GM04504 (cell line): Measurements from ENCODE around the gene PCBP4.

Experiments used
- DNase-seq: peaks from one replicate; pipeline ENCODE4 v3.0.0-alpha.2; 2012; ENCODE audit warnings: low read depth

The PCBP4 gene

DNA sequence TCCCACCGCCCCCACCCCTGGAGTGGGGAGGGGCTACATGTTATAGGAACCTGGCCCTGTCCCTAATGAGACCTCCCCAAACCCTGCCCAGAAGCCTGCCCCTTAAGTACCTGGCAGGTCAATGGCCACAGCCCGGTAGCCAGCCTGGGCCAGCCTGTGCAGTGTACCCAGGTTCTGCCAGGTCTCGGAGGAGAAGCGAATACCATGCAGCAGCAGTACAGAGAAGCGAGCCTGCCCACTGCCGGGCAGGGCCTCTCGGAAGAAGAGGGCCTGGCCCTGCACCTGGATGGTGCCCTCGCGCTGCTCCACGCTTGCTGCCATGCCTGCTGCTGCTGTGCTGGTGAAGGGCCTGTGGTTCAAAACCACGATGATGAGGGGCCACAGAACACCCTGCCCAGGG, 4.1 kb upstream of the PCBP4 start:
- no peak for DNase-seq

DNA sequence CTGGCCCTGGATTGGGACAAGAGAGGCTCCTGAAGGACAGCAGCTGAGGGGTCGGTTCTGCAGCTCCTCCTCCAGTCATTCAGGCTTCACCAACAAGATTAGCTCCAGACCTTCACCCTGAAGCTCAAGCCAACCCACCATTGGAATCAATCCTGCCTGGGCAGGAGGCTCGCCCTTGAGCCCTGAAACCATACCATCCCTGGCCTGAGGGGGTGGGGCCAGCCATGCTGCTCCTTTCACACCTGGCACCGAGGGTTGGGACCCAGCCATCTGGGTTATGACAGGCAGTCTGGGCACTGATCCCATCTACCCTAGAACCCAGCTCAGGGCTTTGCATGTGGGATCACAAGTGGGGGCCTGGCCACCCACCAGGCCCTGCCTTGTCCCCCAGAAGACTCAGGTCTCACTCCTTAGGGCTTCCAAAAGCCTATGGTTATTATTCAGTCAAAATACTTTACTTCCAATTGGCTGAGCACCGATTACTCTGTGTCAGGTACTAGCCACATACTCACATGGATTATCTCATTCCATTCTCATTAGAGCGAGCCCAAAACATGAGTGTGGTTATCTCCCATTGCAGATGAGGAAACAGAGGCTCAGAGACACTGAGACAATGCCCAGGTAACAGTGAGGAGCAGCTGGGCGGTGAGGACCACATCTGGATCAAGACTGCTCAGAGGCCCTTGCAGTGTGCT, 3.5 kb upstream of the PCBP4 start:
- no peak for DNase-seq

DNA sequence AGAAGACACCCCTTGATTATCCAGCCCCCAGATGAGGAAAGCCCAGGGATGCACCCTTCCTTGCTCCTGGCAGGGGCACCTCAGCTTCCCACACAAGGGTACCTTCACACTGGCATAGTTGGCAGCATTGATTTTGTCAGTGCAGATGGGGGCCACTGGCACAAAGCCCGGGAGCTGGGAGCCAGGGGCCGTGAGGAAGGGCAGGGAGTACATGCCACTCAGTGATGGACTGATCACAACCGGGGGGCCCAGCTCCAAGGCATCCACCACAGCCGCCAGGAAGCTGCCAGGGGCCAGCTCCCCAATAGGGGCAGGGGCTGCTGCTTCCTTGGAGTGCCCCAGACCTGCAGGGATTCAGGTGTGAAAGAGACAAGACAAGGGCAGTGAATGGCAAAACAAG, 2.6 kb upstream of the PCBP4 start:
- DNase-seq = no peak

DNA sequence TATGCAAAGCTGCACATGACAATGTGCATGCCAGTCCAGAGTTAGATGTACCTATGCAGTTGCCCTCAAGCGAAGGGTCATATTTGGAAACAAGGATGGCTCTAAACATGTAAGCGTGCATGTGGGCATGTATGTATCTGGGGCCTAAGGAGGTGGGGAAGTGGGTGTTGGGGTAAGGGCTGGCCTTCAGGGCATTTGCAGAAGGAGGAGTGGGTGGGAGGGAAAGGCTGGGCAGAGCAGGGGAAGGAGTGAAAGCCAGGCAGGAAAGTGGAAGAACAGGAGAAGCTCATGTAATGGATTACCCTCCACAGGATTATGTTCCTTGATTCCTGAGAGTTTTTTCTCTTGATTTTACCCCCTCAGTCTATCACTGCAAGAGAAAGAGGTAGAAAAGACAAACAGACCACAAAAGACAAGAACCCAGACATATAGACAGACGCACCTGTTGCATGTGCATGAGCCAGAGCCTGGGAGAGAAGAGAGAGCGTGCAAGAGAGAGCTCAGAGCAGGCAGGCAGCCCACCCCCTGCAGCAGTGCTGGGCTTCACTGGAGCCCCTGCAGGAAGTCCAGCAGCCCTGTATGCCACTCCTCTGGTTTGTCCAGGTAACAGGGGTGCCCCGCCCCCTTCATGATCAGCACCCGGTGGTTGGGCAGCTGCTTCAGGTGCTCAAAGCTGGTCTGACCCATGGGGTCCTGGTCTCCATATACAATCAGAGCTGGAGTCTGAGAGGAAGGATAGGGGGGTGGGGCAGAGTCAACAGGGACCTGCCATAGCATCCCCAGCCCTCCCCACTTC, 1.8 kb upstream of the PCBP4 start:
- DNase-seq = no peak

DNA sequence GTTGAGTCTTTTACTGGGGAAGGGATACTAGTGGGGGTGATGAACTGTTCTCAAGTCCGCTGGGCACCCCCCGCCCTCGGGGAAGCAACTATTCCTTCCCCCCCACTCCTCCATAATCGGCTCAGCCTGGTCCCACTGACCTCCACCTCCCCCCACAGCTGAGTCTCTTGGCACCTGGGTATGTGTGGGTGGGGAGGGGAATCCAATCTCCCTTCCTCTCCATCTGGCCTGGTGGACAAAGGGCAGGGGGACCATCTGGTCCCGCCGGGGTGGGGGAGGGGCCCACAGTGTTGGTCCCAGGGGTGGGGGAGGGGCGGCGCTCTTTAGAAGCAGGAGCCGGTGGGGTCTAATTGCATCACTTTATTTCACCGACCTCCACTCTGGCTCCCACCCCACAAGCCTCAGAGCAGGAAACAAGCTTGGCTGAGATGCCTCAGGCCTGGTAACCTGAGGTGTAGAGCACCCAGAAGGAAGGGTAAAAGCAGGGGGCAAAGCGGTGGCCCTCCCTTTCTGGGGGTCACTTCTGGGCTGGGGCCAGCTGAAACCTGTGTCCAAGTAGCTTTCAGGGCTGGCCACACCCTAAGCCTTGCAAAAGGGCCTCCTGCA, 1.0 kb upstream of the PCBP4 start:
- DNase-seq = no peak

DNA sequence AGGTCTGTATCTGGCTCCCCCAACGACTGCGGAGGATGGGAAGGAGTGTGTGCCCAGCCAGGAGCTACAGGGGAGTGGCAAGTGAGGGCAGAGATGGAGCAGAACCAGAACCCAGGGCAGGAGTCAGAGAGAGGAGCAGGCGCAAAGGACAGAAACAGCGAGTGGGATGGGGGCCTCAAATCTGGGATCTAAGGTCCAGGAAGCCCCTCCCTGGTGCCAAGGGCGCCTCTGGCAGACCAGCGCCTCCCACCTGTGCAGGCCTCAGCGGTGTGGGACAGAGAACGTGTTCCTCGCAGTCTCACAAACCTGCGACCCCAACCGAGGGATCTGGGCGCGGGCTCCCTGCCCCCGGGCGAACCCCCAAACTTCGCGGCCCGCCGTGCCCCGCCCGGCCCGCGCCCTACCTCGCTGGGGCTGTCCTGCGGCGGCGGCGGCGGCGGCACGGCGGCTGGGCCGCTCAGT, 301 bp downstream of the PCBP4 start:
- DNase-seq = no peak

DNA sequence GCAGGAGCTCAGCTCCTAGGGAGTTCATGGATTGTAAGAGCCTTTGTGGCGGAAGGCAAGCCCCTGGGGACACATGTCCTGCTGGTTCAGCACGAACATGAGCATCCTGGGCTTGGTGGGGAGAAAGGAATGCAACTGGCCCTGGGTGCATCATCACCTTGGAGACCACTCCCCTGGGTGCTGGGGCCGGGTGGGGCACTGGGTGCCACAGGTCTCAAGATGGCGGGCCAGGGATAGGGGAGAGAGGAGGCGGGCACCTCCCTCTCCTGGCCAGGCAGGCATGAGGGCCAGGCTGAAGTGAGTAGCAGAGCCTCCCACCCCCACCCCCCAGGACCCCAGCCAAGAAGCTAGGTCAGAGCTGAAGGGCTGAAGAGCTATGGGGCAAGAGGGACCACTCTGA, 768 bp downstream of the PCBP4 start:
- no peak for DNase-seq

DNA sequence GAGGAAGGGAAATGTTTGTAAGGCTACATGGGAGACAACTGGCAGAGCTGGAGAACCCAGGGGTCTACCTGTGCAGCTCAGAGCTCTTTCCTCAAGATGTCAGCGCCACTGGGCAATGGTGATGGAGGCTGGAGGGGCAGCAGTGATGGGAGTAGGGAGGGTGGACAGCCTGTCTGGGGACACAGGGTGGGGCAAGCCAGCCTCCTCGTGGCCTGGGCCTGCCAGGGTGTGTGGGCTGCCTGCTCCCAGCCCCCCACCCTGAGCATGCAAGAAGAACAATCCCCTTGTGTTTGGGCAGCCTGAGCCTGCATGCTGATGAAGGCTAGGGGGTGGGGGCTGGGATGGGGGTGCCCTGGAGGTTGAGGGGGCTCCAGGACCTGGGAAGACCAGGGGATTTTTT, 1.2 kb downstream of the PCBP4 start:
- DNase-seq = no peak

DNA sequence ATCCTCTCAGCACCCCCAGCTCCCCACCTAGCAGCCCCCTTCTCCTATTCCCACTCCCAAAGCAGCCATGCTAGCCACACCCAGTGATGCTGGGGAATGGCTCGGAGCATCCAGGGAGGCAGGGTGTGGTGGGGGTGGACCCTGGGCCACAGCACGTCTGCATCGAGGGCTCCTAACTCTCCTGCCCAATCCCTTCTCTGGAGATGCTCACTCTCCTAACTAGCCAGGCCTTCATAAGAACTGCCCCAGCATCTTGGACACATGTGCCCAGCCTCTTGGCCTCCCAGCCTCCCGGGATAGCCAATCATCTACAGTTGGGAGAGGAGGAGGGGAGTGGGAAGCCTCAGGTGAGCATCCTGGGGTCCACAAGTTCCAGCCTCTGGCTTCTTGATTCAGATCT, 2.7 kb downstream of the PCBP4 start:
- no peak for DNase-seq

DNA sequence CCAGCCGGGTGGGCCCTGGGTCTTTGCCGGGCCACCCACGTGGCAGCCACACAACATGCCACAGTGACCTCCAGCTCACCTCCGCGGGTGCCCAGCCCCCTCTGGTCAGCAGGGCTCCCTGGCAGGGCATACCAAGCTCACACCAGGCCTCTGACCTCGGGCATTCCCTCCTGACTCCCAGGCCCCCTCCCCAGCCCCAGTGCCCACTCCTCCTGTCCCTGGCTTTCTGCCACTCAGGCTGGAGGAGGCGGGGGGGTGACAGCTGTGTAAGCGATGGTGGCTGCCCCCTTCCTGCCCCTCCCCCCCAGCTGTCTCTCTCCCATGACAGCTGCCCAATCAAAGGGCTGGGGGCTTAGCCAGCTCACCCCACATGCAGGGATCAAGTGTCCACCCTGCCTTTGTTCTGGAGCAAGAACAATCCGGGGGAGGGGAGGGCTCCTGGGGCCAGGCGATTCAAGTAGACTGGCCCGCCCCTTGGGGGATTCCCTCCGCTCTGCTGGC, 3.3 kb downstream of the PCBP4 start:
- no peak for DNase-seq

DNA sequence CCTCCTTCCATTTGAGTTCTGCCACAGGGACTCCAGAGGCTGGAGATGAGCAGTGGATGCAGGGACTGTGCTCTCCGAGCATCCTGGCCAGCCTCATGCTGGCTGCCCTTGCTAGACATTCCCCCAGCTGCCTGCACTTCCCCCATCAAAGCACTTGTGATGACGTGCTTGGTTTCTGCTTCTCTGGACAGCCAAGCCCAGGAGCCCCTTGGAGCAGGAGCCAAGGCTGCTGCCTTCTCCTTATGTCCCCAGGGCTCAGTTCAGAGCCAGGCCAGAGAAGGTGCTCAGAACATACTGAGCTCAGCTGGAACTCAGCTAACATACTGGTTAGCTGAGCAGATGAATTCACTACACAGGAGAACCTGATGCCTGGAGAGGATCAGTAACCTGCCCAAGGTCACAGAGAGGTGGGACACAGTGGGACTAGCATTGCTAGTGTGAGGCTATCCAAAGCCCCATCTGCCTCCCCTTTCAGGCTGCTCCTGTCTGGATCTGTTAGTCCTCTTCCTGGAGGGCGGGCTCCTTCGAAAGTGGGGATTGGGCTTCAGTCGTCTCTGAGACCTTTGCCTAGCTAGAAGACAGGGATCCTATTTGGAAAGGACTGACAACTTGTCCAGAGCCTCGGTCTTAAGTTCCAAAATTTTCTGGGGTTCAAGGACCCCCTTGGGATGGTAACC, 4.3 kb downstream of the PCBP4 start:
- DNase-seq = no peak

DNA sequence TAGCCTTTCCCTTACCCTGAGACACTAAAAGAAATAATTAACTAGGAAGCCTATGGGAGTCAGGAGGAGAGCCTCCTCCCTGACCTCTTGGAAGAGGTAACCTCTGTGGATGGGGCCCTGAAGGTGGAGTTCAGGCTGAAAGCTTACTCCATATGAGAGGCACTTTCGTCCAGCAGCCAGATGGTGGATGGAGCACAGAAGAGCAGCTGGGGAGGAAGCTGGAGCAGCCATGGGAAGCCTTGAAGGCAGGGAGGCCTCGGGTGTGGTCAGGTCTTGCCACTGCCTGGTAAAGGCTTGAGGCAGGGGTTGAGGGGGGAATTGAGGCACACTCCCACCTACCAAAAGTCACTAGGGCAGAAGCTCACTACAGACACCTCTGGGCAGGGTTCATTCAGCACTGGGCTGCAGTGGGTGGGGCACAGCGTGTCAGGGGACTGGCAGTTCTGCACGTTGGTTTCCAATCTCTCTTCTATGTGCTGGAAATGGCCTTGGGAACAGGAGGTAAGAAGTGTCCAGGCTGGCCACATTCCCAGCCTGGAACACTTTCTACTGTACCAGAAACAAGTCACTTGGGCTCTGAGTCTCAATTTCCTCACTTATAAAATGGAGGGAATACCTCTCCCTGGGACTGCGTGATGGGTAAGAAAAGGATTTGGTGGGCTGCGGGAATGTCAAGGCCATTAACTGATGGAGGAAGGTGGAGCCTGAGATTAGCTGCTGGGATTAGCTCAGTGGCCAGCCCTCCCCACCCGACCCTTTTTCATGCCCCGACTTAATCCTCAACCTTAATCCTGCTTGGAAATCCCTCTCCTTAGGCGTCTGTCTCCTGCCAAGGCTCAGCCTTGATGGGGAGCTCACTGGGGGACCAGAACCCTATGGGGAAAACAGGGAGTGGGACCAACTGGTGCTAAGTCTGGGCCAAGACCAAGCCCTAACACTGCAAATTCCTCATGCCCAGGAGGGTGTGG, 5.4 kb downstream of the PCBP4 start:
- DNase-seq = no peak

DNA sequence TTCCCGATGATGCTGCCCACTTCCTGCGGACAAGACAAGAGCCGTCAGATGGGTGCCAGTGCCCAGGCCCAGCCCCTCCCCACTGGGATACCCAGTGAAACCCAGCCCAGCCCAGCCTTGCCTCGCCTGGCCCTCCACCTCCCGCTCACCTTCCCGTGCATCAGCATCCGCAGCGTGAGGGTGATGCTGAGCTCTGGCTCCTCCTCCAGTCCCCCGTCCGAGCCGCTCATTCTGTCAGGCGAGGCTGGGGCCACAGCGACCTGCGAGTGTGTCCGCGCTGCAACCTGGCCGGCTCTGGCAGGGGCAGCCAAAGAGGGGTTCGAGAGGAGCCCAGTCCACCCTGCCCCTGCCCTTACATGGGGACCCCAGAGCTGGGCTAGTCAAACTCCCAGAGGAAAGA, 6.2 kb downstream of the PCBP4 start:
- DNase-seq = no peak

DNA sequence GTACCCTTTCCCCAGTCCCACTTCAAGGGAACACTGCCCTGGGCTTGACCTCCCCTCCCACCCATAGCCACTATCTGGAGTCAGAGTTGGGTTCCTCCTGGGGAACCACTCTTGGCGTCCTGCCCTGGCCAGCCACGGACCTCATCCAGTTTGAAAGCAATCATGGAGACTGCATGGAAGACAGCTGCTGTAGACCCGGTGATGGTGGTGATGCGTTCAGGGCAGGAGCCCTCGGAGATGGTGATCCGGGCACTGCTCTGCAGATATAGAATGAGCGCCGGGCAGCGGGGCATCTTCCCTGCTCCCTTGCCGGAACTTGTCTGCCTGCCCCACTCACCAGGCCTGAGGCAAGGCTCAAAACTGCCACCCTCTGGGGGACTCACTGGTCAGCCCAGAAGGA, 6.9 kb downstream of the PCBP4 start:
- no peak for DNase-seq

DNA sequence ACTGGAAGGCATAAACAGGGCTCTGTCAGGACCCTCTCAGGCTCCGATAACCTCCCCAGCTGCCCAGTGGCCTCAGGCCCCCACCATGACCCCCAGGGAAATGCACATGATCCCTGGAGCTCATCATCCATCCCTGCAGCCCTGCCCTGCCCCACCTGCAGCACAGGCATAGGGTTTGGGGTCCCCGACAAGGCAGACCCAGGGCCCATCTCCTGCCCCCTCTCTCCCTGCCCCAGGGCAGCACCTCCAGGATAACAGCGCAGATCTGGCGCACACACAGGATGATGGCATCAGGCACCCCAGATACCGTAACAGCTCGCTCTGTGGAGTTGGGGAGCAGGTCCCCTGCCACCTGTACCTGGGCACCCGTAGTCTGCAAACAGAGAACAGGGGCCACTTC, 7.6 kb downstream of the PCBP4 start:
- DNase-seq = no peak

DNA sequence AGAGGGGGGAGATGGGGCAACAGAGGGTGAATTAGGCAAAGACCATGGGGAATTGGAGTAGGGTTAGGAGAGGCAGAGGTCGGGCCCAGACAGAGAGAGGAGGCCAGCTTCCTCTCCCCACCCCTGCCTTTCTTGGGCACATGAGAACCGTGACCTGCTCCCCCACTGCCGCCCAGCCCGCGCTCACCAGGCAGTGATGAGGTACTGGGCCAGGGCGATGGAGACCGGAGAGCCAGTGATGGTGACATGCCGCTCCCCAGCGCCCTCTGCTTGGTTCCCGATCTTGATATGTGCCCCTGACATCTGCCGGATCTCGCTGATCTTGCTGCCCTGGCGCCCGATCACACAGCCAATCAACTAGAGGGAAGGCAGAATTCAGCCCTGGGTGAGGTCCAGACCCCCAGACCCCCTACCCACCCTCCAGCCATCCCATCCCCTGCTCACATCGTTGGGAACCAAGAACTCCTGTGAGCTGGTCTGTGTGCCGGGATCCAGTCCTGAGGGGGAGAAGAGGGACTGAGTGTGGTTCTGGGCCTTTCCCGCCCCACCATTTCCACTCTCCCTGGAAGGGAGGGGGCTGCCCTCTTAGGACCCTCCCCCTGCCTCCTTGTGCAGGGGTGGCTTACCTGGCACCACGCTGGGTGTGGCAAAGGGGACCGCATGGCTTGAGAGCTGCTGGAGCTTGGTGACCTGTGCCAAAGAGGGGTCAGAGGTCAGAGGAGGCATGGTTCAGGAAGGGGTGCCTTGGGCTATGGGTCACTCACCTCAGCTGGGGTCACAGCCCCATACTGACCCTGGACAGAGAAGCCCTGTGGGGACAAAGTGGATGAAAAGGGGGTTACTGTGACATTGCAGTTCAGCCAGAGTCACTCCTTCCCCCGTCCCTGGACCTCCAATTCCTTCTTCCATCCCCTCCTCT, 8.4 kb downstream of the PCBP4 start:
- DNase-seq = no peak

DNA sequence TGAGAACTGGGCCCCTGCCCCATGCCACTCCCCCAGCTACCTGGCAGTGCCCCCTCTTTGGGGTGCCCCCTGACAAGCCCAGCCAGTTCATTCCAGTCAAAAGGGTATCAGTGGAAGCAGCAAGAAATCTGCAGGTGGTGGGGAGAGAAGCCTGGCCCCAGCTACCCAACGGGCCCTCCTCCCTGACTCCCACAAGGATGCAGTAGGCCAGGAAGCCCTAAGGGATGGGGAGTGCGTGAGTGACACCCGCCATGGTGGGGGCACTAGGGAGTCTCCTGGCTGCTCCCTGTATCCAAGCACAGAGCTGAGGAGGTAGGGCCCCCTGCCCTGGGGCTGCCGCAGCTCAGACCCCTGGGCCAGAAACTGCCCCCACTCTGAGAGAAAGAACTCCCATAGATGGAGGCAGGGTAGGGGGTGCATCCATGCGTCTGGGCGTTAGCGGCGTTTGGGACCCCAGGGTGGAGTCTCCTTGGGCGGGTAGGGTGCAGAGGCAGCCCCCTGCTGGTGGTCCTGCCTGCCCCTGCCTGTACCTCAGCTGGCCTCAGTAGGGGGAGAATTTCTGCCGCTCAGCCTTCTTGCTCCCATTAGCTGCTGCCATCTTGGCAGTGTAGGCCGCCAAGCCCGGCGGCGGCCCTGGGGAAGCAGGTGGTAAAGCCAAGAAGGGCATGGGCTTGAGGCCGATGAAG, 9.6 kb downstream of the PCBP4 start:
- no peak for DNase-seq

DNA sequence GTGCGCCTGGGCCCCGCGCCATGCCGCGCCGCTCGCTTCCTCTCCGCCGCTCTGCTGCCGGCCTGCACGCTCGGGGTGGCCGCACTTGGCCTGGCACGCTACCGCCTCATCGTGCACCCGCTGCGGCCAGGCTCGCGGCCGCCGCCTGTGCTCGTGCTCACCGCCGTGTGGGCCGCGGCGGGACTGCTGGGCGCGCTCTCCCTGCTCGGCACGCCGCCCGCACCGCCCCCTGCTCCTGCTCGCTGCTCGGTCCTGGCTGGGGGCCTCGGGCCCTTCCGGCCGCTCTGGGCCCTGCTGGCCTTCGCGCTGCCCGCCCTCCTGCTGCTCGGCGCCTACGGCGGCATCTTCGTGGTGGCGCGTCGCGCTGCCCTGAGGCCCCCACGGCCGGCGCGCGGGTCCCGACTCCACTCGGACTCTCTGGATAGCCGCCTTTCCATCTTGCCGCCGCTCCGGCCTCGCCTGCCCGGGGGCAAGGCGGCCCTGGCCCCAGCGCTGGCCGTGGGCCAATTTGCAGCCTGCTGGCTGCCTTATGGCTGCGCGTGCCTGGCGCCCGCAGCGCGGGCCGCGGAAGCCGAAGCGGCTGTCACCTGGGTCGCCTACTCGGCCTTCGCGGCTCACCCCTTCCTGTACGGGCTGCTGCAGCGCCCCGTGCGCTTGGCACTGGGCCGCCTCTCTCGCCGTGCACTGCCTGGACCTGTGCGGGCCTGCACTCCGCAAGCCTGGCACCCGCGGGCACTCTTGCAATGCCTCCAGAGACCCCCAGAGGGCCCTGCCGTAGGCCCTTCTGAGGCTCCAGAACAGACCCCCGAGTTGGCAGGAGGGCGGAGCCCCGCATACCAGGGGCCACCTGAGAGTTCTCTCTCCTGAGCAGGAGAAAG, 11.1 kb downstream of the PCBP4 start:
- no peak for DNase-seq
